Astrocyte of the cerebellum (primary cell): ENCODE data around the gene TMEM132D.

Experiments
- DNase-seq: peaks from one replicate; pipeline ENCODE4 v3.0.0-alpha.2; 2011; ENCODE audit warnings: low read depth
- H3K4me3 ChIP-seq: 2 replicates; pipeline ENCODE4 v1.5.1; 2011; ENCODE audit warnings: mild to moderate bottlenecking, low read depth, low read length, moderate library complexity
- in situ Hi-C: cut with HindIII; loops from 2 replicates; pipeline ENCODE4 v1.10.0; 2017; ENCODE audit warnings: low sequenced_read_pairs
- TF ChIP-seq, protein P1 (sequence below): IDR thresholded peaks from 2 replicates; pipeline ENCODE4 v1.5.1; 2012; ENCODE audit warnings: low read length, low read depth, moderate library complexity, mild to moderate bottlenecking; ENCODE audit errors: missing control alignments

The TMEM132D gene

DNA sequence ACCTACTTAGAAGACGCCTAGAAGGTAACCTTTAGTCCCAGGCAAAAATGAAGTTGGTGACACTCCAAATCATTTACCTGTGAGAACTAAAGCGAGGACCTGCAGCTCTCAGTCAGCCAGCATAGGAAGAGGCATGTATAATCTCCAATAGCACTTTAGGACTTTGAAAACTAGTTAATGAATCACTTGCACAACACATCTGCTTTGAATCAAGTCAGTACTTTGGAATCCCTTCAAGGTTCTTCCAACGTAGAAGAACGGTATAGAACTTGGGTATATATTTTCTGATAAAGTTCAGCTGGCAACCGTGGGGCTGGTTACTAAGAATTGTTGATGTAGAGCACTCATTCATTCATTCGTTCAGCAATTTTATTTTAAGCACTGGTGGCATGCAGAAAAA, 251.9 kb downstream of the TMEM132D start:
- no peak overlapping the region for H3K4me3 ChIP-seq
- TF ChIP-seq, protein P1, sequence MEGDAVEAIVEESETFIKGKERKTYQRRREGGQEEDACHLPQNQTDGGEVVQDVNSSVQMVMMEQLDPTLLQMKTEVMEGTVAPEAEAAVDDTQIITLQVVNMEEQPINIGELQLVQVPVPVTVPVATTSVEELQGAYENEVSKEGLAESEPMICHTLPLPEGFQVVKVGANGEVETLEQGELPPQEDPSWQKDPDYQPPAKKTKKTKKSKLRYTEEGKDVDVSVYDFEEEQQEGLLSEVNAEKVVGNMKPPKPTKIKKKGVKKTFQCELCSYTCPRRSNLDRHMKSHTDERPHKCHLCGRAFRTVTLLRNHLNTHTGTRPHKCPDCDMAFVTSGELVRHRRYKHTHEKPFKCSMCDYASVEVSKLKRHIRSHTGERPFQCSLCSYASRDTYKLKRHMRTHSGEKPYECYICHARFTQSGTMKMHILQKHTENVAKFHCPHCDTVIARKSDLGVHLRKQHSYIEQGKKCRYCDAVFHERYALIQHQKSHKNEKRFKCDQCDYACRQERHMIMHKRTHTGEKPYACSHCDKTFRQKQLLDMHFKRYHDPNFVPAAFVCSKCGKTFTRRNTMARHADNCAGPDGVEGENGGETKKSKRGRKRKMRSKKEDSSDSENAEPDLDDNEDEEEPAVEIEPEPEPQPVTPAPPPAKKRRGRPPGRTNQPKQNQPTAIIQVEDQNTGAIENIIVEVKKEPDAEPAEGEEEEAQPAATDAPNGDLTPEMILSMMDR = no peak
- in situ Hi-C loops = loop anchor here (5.0 kb wide), 1 partner anchor 50 kb away; no protein-coding TSS in a partner anchor
- no peak for DNase-seq

DNA sequence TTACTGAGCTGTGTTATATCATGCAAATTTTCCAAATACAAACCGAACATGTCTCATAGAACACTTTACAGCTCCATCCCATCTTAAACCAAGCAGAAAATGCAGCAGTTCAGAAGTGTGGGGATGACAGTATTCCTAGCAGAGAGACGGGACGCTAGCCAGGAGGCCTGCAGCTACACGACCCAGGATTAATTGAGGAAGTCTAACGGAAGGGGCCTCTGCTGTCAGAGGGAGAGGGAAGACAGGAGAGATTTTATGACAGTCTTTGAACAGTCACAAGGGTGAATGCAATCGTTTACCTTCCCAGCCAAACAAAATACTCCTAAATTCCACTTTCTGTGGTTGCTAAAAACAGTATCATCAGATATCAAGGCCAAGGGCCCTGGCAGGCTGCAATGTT, 261.9 kb downstream of the TMEM132D start:
- TF ChIP-seq, protein P1 = no peak
- no peak for DNase-seq
- no peak overlapping the region for H3K4me3 ChIP-seq
- in situ Hi-C loops = no loop called here

DNA sequence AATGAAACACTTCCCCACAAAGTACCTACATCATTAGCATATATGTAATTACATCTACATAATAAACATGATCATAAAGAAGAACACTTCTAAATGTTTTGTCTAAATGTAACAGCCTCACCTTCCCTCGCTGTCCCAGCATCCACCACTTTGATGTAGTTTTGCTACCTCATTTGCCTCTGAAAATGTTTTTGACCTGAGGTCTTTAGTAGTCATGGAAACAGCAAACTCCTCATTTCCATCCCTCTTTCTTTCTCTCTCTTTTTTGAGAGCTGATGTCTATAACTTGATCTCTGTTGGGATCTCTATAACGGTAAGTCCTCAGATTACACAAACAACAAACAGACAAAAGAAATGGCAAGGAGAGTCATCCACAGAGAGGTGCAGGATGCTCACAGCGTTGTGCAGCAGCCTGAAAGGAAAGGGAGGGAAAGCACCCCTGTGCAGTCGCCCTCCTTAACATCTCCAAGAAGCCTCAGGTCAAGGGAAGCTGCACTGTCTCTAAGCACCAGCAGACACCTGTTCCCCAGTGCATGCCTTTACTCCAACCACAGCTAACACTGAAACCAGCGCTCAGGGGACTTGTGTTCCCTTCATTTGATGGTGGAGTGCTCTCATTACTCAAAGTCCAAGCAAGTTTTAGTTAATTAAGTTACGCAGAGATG, 268.7 kb downstream of the TMEM132D start:
- TF ChIP-seq, protein P1 = no peak
- in situ Hi-C loops = no loop called here
- no peak for DNase-seq
- H3K4me3 ChIP-seq = no peak overlapping the region

DNA sequence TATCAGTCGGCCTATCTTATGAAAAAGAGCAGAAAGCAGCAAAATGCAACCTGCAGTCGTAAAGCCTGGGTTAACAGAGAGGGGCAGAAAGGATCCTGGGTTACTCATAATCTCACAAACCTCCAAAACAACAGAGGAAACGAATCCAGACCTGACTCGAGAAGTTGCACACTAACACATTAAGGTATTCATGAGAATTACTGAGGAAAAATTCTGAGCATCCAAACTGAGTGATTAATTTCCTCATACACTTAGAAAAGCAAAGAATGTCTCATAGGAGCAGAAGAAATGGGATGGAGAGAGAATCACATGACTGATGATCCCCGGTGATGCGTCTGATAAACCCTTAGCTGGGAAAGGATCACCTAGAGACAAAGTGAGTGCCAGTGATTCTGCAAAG, 272.5 kb downstream of the TMEM132D start:
- no peak overlapping the region for H3K4me3 ChIP-seq
- TF ChIP-seq, protein P1 = no peak
- DNase-seq = no peak
- in situ Hi-C loops = no loop called here

DNA sequence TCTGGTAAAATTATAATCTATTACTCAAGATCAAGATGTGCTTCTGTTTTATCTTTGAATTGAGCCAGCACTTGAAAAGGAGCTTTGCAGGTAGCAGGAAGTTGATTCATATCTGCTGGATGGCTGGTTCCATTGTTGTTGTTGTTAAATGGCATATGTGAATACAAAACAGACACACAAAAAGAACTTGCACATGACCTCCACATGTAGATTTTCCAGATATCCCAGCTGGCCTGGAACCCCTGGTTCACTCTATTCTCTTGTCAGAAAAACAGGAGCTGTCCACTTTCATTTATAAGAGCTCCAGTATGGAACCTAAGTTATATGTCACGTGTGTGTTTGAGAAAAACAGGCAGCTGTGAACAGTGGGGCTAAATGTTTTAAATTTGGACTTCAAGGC, 273.9 kb downstream of the TMEM132D start:
- no peak for DNase-seq
- H3K4me3 ChIP-seq = no peak overlapping the region
- TF ChIP-seq, protein P1 = no peak
- in situ Hi-C loops = no loop called here

DNA sequence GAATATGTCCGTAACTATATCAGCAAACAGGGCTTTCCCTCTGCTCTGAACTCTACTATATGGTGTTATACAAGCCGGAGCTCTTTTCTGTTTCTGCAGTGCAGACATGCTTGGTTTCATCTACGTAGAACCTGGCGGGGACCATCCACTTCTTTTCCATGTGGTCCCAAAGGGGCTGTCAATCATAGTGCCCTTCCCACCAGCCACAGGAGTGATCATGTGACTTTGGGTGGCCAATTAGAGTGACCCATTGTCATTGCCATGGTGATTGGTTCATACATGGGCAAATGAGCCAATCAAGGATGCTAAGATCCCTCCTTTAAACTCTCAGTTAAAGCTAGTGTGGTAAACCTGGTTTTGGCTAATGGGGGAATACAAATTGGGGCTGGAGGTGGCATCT, 281.3 kb downstream of the TMEM132D start:
- in situ Hi-C loops = no loop called here
- no peak for DNase-seq
- TF ChIP-seq, protein P1 = no peak

More for the DNA sequence above, 281.3 kb downstream of the TMEM132D start:
- H3K4me3 ChIP-seq = no peak overlapping the region
